SK-MEL-5 (cell line): ENCODE data around the gene PPIAL4G. TPM values are rescaled to one million over a fixed set of nuclear protein-coding genes. Genes with fewer than 3 reads are reported as not detected.
"Not testable (repeated sequence)": the region's sequence is repeated elsewhere in the genome, so short reads cannot be mapped to it uniquely, and the experiment has no call there.

Source experiments
- DNase-seq: peaks from one replicate; pipeline ENCODE4 v3.0.0-alpha.2; 2016; ENCODE audit warnings: low read depth, low spot score
- in situ Hi-C: cut with HindIII; loops from 2 replicates; pipeline ENCODE4 v1.10.0; 2016; ENCODE audit warnings: low sequenced_read_pairs, high pct_unique_total_duplicates, low pct_unique_long_range_greater_than_20kb
- small RNA-seq, 2 experiments: library from RNA; depleted of rRNA; stranded (forward); fragments of <200 nt; gene quantifications; one replicate each; pipeline ENCODE3, GENCODE V24; 2014
- total RNA-seq: library from RNA; depleted of rRNA; stranded (reverse); fragments of >200 nt; shearing (Covaris generic); gene quantifications from 2 replicates; pipeline ENCODE4 v1.2.3, GENCODE V29; 2014; rRNA removed

The PPIAL4G gene
- total RNA-seq, 1 experiment from 2014 or later = not detected

GRCh38 chr1:148439654-148440325, 43.3 kb downstream of the PPIAL4G start:
- in situ Hi-C loops, DNase-seq: not testable (repeated sequence)

GRCh38 chr1:148435406-148435805, 47.7 kb downstream of the PPIAL4G start:
- in situ Hi-C loops = no loop called here
- no peak for DNase-seq

- in situ Hi-C loops = no loop called here
- DNase-seq = no peak
These were observed 48.3 kb downstream of the PPIAL4G start for GRCh38 chr1:148434832-148435231.

- not testable (repeated sequence) for DNase-seq
These were observed 50.2 kb downstream of the PPIAL4G start for GRCh38 chr1:148432916-148433317.

More at GRCh38 chr1:148432916-148433317, 50.2 kb downstream of the PPIAL4G start:
- in situ Hi-C loops = not testable (repeated sequence)

Small RNA genes lying within 50 kb of the gene (small RNA-seq; reads per million reads assigned to genes)
- 0.46 to 7.0 reads per million in 2 experiments for gene RF00003

Other genes with a start within 250 kb of the PPIAL4G start
- 17.7 and 22.1 TPM in 2 replicates for gene NBPF14, start 112.7 kb upstream of the PPIAL4G start, total RNA-seq